Thyroid gland (tissue), 4 donors: ENCODE results near the gene SMAP2. TPM values are rescaled to one million over a fixed set of nuclear protein-coding genes. Genes with fewer than 3 reads are reported as not detected.

ENCODE experiments used
- DNase-seq, 2 donors: peaks; one replicate each; pipeline ENCODE4 v3.0.0-alpha.2; 2019
- H3K27ac ChIP-seq, 3 donors: fragments of 200-600 bp; sonication (generic); 1 replicate in 2 of 3; 2 replicates in 1 of 3; pipeline ENCODE4 v1.5.1; 2016 to 2019; ENCODE audit warnings: mild to moderate bottlenecking in 1 of 3, moderate library complexity in 1 of 3
- H3K27me3 ChIP-seq: fragments of 200-600 bp; sonication (generic); one replicate; pipeline ENCODE4 v1.5.1; 2019
- H3K36me3 ChIP-seq, 2 donors: fragments of 200-600 bp; sonication (generic); one replicate each; pipeline ENCODE4 v1.5.1; 2016 to 2019
- H3K4me1 ChIP-seq, 2 donors: fragments of 200-600 bp; sonication (generic); one replicate each; pipeline ENCODE4 v1.5.1; 2017 to 2019
- H3K4me3 ChIP-seq, 3 donors: fragments of 200-600 bp; sonication (generic); replicated peaks in 1 of 3; 1 replicate in 2 of 3; 2 replicates in 1 of 3; pipeline ENCODE4 v1.5.1; 2016; ENCODE audit warnings: mild to moderate bottlenecking in 1 of 3
- H3K9me3 ChIP-seq: fragments of 200-600 bp; sonication (generic); one replicate; pipeline ENCODE4 v1.5.1; 2017
- POLR2A ChIP-seq, 2 donors: fragments of 450-650 bp; IDR thresholded peaks; one replicate each; pipeline ENCODE4 v1.6.1; 2017; ENCODE audit warnings: antibody characterized with exemption in 2 of 2, mild to moderate bottlenecking in 2 of 2, moderate library complexity in 1 of 2
- WGBS, 2 donors: methylation state at CpG; one replicate each; pipeline ENCODE4 v1.1.5; 2017; 5-methylcytosine and 5-hydroxymethylcytosine counted together
- intact Hi-C: fragments of 100-400 bp; cut with DNase I; formaldehyde crosslinking; loops from one replicate; pipeline ENCODE4 v1.15.1; 2023
- total RNA-seq, 4 donors: library from RNA; depleted of rRNA; stranded (reverse); fragments of >200 nt; gene quantifications; one replicate each; pipeline ENCODE4 v1.2.3, GENCODE V29; 2016
- TF ChIP-seq, protein P1 (sequence below), 6 experiments: fragments of 200-600 bp in 3 of 6; fragments of 450-650 bp in 3 of 6; sonication (generic) in 3 of 6; IDR thresholded peaks; one replicate each; pipeline ENCODE4 v1.5.1; 2016 to 2019; ENCODE audit warnings: antibody characterized with exemption in 6 of 6, mild to moderate bottlenecking in 2 of 6, inconsistent platforms in 1 of 6, moderate library complexity in 1 of 6

SMAP2 gene
- total RNA-seq, 4 donors from 2014 or later = 21.9 to 29.3 (median 26.8) TPM

DNA sequence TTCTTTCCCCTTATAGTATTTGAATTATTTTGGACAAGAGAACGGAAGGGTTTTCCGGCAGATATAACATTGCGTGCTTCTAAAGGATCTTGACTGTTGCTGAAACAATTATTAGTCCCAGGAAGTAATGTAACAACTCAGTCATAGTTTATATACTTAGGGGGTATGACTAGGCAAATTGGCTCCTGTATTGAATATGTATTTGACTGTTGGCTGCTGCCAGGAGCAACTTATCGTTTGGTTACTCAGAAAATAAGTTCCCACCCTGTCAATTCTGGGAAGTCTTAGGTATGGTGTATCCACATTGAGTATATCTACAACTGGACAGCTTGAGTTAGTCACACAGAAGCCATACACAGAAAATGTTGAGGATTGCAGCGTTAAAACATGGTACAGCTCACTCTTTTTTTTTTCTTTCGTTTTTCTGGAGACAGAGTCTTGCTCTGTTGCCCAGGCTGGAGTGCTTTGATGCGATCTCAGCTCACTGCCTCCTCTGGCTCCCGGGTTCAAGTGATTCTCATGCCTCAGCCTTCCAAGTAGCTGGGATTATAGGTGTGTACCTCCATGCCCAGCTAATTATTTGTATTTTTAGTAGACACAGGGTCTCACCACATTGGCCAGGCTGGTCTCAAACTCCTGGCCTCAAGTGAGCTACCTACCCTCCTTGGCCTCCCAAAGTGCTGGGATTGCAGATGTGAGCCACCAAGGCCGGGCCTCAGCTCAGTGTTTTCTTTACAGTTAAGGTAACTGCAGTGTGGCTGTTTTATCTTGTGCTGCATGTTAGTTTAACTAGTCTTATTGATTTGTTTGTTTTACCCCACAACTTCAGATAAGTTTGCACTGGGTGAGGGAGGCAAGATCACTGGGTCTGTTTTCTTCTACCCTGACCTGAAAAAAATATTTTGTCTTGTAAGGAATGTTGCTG lies 10.2 kb downstream of the SMAP2 start:
- peaks cover 33 to 55% of the 10 kb centered on the region in 2 donors for H3K4me1 ChIP-seq
- no peaks in the 10 kb centered on the region for H3K36me3 ChIP-seq
- no peak for DNase-seq
- 71 to 72% methylated on average over 9 of the region's 9 CpGs for WGBS, 2 donors
- H3K4me3 ChIP-seq = no peak overlapping the region
- no peak for TF ChIP-seq POLR2A (IDR thresholded peaks at IDR 0.05)
- TF ChIP-seq, protein P1, sequence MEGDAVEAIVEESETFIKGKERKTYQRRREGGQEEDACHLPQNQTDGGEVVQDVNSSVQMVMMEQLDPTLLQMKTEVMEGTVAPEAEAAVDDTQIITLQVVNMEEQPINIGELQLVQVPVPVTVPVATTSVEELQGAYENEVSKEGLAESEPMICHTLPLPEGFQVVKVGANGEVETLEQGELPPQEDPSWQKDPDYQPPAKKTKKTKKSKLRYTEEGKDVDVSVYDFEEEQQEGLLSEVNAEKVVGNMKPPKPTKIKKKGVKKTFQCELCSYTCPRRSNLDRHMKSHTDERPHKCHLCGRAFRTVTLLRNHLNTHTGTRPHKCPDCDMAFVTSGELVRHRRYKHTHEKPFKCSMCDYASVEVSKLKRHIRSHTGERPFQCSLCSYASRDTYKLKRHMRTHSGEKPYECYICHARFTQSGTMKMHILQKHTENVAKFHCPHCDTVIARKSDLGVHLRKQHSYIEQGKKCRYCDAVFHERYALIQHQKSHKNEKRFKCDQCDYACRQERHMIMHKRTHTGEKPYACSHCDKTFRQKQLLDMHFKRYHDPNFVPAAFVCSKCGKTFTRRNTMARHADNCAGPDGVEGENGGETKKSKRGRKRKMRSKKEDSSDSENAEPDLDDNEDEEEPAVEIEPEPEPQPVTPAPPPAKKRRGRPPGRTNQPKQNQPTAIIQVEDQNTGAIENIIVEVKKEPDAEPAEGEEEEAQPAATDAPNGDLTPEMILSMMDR (IDR thresholded peaks at IDR 0.05) = no peak
- intact Hi-C loops = no loop called here
- peak overlapping the region; percentile 72 to 78 (median 74) for H3K27ac ChIP-seq
- H3K27me3 ChIP-seq = no peaks in the 10 kb centered on the region
- H3K9me3 ChIP-seq = no peaks in the 10 kb centered on the region

DNA sequence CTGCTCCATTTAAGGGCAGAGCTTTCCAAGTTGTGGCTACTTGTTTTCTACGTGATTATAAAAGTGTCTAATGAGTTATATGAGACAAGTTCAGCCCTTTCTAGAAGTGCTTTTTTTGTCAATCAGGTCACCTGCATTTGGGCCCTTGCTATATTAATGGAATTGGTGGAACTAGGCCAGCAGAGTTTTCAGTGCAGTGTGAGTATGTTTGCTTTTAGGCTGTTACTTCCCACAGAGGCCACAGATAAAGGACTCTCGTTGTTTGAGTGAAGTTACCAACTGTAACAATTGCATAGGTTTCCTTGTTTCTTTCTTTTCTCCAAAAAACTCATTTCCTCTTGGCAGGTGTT lies 10.9 kb downstream of the SMAP2 start:
- TF ChIP-seq, protein P1 (IDR thresholded peaks at IDR 0.05) = no peak
- no peak for TF ChIP-seq POLR2A (IDR thresholded peaks at IDR 0.05)
- 18 to 20% methylated on average over 2 of the region's 2 CpGs for WGBS, 2 donors
- Histone ChIP-seq H3K4me3 (no peak overlapping the region), H3K27ac (peak overlapping the region; percentile 72 to 78 (median 74)), H3K4me1 (peaks cover 33 to 58% of the 10 kb centered on the region in 2 donors), H3K27me3 (no peaks in the 10 kb centered on the region), H3K9me3 (no peaks in the 10 kb centered on the region), H3K36me3 (no peaks in the 10 kb centered on the region)
- intact Hi-C loops = no loop called here
- DNase-seq = no peak

DNA sequence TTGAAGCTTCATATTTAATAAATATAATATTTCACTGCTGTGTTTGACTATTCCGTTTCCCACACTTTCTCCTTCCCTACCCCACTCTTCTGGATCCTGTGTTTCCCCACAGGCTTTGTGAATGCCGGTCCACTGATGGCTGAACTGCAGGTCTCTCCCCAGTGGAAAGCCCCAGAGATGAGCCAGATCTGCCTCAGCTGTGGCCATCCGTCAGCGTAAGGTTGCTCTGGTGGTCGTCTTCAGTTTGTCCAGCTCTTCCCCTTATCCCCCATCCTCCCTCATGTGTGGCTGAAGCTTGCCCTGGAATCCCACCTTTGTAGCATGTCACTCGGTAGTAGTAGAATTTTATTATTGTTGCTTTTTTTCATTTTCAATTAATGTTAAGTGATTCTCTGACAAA lies 11.4 kb downstream of the SMAP2 start:
- Histone ChIP-seq H3K27ac (peak overlapping the region; percentile 72 to 78 (median 74)), H3K4me1 (peaks cover 36 to 63% of the 10 kb centered on the region in 2 donors), H3K4me3 (no peak overlapping the region), H3K27me3 (no peaks in the 10 kb centered on the region), H3K9me3 (no peaks in the 10 kb centered on the region), H3K36me3 (no peaks in the 10 kb centered on the region)
- TF ChIP-seq POLR2A (IDR thresholded peaks at IDR 0.05) = no peak
- TF ChIP-seq, protein P1 (IDR thresholded peaks at IDR 0.05) = no peak
- WGBS, 2 donors = 80 to 90% methylated on average over 6 of the region's 6 CpGs
- intact Hi-C loops = no loop called here
- no peak for DNase-seq

DNA sequence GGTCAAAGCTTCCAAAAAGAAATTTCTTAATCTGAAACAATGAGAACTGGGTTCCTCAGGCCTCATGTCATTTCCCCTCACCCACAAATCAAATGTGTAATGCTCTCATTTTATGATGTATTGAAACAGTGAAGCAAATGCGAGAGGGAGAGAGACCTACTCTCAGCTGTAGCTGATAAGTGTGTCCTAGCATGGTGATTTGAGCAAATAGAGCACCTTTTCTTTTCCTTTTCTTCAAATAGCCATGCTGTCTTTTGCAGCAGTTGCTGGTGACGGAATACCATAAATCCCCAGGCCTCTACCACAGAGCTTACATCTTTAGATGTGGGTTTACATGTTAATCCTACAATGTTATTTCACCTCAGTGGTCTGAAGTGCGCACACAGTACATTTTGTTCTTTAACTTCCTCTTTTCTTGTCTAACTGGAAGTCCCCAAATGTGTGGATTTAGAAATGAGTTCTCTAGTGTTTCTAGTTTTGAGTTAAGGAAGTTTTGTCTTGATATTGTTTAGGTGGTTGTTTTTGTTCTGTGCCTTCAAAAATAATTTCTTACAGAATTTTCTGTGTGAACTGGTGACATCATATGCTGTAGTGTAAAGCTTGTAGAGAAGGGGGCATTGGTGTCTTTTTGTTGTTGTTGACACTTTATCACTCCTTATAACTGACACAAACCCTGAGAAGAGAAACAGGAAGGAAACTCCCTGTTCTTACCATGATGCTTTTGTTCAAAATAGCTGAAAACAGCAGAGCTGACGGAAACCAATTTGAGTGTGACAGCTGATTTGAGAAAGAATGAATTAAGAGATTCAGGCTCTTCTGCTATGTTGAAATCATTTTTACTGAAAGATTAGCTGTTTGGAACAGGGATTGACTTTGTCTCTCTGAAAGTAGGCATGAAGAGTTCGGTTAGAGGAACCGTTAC lies 12.2 kb downstream of the SMAP2 start:
- WGBS, 2 donors = 76 to 81% methylated on average over 6 of the region's 6 CpGs
- no peak for DNase-seq
- no peak overlapping the region for H3K4me3 ChIP-seq
- intact Hi-C loops = no loop called here
- peaks cover 42 to 71% of the 10 kb centered on the region in 2 donors for H3K4me1 ChIP-seq
- no peaks in the 10 kb centered on the region for H3K27me3 ChIP-seq
- H3K36me3 ChIP-seq = no peaks in the 10 kb centered on the region
- no peaks in the 10 kb centered on the region for H3K9me3 ChIP-seq
- TF ChIP-seq, protein P1 (IDR thresholded peaks at IDR 0.05) = no peak
- TF ChIP-seq POLR2A (IDR thresholded peaks at IDR 0.05) = no peak
- peak overlapping the region; percentile 61 to 78 (median 72) for H3K27ac ChIP-seq
